OCI-LY7 (cell line): Measurements from ENCODE around the gene POU2AF1. TPM values are rescaled to one million over a fixed set of nuclear protein-coding genes. Genes with fewer than 3 reads are reported as not detected.

Source experiments
- microRNA-seq: library from miRNA; unstranded; fragments of <30 nt; microRNA quantifications from one replicate; pipeline ENCODE4 v1.2.0, GENCODE V29; 2022; ENCODE audit warnings: borderline replicate concordance
- small RNA-seq: library from RNA; depleted of rRNA; stranded (forward); fragments of <200 nt; gene quantifications from one replicate; pipeline ENCODE3, GENCODE V24; 2014
- total RNA-seq, 2 experiments: library from RNA; depleted of rRNA in 1 of 2; stranded (reverse); fragments of >200 nt in 1 of 2; shearing (Covaris generic) in 1 of 2; gene quantifications; 2 replicates each; pipeline ENCODE4 v1.2.3, GENCODE V29; 2014 to 2022

POU2AF1 gene
- total RNA-seq, 2 experiments from 2014 or later, result 86.1 to 285 TPM

Small RNAs within 50 kb of the gene (microRNA-seq; reads per million reads assigned to microRNA genes)
- 2.3 reads per million for gene MIR4491

Small RNAs within 50 kb of the gene (small RNA-seq; reads per million reads assigned to genes)
- gene MIR4491, result not detected
- 0.21 reads per million for gene RNU2-60P

Other genes with a start within 250 kb of the POU2AF1 start
- gene POU2AF2, start 133.6 kb downstream of the POU2AF1 start, total RNA-seq (2014; rRNA removed; shearing (Covaris generic)), result not detected in 2 replicates
- not detected in 2 replicates for gene POU2AF2, start 133.6 kb downstream of the POU2AF1 start, total RNA-seq (2022)
- gene POU2AF3, start 80.7 kb downstream of the POU2AF1 start, total RNA-seq (2014; rRNA removed; shearing (Covaris generic)), result not detected in 2 replicates
- not detected in 2 replicates for gene POU2AF3, start 80.7 kb downstream of the POU2AF1 start, total RNA-seq (2022)
- gene BTG4, start 133.1 kb upstream of the POU2AF1 start, total RNA-seq (2014; rRNA removed; shearing (Covaris generic)), result not detected in 2 replicates
- not detected in 2 replicates for gene BTG4, start 133.1 kb upstream of the POU2AF1 start, total RNA-seq (2022)
- gene HOATZ, start 135.5 kb upstream of the POU2AF1 start, total RNA-seq (2014; rRNA removed; shearing (Covaris generic)), result not detected in 2 replicates
- not detected in 2 replicates for gene HOATZ, start 135.5 kb upstream of the POU2AF1 start, total RNA-seq (2022)
- not detected in 2 replicates for gene LAYN, start 161.4 kb upstream of the POU2AF1 start, total RNA-seq (2014; rRNA removed; shearing (Covaris generic))
- not detected in 2 replicates for gene LAYN, start 161.4 kb upstream of the POU2AF1 start, total RNA-seq (2022)
- gene SIK2, start 223.2 kb upstream of the POU2AF1 start, total RNA-seq (2014; rRNA removed; shearing (Covaris generic)), result 8.5 and 9.8 TPM in 2 replicates
- gene SIK2, start 223.2 kb upstream of the POU2AF1 start, total RNA-seq (2022), result 16.9 and 18.1 TPM in 2 replicates